GM18519 (cell line): ENCODE measurements around the gene IFT57.
"Not testable (repeated sequence)": the region's sequence is repeated elsewhere in the genome, so short reads cannot be mapped to it uniquely, and the experiment has no call there.

ENCODE experiments used
- ATAC-seq: cut with Tn5 transposase; IDR thresholded peaks from one replicate; pipeline ENCODE4 v1.9.1; 2021; ENCODE audit warnings: mild to moderate bottlenecking, moderate library complexity; ENCODE audit not compliant: unreplicated experiment, low FRiP score

The IFT57 gene

DNA sequence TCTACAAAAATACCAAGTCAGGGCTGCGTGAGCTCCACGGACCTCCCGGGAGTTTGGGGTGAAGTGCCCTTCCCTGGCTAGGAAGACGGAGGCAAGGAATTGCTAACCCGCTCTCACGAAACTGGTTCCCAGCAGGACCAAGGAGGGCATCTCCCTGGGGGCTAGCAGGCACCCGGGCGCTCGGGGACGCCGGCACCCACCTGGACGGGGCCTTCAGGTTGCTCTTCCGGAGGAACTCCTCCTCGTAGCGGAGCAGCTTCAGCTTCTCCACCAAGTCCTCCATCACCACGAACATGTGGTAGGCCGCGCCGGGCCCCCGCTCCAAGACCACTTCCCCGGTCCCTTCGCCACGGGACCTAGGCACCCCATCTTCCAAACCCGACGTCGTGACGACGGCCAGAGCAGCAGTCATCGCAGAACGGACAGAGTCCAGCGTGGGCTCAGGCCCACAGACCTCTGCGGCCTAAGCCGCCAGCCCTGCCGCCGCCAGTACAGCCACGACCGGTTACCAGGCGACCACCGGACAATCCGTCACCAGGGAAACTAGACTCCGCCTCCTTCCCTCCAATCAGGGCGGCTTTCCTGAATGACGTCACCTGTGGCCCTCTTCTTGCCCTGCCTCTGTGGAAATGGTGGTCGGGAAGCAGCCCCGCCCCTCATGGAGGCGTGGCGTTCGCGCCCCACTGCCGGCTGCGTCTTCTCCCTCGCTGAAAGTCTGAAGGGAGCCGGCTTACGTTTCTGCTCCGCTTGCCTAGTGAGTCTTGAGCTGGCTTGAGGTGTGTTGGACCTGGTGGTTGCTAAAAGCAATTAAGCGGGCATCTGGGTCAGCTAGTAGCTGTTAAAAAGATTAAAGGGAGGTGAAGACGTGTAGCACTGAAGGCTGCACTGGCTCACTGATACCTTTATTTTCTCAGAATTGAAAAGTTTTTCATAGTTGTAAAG, at the start of gene IFT57:
Gene IFT57, minus strand, starts transcription at position 514 of the 942 bp plus-strand sequence. Its CDS starts 102 bp downstream, at position 412.
- peak; percentile 86 for ATAC-seq

GRCh38 chr3:108271626-108272025, 49.4 kb upstream of the IFT57 start:
- ATAC-seq: no peak

DNA sequence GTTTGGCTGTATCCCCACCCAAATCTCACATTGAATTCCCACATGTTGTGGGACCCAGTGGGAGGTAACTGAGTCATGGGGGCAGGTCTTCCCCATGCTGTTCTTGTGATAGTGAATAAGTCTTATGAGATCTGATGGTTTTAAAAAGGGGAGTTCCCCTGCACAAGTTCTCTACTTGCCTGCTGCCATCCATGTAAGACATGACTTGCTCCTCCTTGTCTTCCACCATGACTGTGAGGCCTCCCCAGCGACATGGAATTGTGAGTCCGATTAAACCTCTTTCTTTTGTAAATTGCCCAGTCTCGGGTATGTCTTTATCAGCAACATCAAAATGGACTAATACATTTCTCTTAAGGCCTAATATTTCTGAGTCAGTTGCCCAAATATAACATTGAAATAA, 46.0 kb upstream of the IFT57 start:
- ATAC-seq: not testable (repeated sequence)

GRCh38 chr3:108264534-108265298, 42.5 kb upstream of the IFT57 start:
- not testable (repeated sequence) for ATAC-seq

DNA sequence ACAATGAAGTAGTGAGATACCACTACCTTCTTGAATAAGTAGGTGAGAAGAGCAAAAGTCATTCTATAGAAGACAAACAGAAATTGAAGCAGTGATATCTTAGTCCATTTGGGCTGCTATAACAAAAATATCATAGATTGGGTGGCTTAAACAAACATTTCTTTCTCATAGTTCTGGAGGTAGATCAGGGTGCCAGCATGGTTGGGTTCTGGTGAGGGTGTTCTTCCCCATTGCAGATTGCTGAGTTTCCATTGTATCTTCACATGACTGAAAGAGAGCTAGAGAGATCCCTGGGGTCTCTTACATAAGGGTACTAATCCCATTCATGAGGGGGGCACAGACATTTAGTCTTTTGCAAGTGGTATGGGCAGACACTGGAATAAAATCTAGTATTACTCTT, 32.9 kb upstream of the IFT57 start:
- ATAC-seq: no peak

- ATAC-seq: no peak
Measured at GRCh38 chr3:108251844-108252243, 29.6 kb upstream of the IFT57 start.

DNA sequence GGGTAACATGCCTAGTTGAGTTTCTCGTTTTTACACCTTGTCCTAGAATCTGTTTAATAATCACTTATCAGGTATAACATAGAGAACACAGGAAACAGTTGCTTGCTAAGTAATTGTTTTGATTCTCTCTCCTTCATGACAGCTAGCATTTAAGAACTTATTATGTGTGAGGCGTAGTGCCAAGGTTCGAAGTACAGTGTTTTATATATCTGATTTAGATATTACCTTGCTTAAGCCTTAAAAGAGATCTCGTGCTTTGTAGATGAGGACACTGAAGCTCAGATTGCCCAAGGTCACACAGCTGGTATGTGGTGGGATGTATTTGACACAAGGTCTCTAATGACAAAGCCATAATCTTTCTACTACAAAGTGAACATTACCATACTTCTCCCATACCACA, 29.0 kb upstream of the IFT57 start:
- ATAC-seq: no peak

DNA sequence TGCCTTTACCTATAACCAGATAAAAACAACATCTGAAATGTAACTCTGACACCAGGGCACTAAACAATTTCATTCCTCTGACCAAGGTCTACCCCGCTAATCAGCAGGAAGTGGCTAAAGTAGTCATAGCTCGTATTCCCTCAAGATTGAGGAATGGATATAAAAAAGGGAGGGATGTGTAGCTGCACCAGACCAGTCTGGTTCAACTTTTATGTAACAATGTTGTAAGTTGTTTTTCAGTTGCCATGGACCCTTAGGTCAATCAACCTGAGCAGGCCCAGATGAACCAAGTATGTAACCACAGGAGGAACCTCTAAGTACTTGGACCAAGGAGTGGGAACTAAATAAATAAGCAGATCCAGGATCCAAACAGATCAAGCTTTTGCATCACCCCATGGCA, 28.4 kb upstream of the IFT57 start:
- no peak for ATAC-seq

DNA sequence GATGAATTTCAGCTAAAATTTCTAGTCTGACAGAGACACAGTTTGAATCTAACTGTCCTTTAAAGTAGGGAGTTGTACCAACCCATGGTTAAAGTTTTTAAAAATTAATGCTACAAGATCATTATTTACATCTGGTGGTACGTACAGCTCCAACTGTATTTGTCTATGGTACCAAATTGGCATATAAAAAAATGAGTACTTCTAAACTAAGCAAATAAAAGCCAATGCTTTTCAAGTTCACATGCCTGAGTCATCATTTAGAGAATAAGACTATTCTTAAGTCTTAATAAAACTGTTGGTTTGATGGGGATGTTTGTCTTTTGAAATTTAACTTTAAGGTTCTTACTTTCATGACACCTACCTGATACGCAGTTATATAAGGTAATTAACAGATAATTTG, 21.0 kb upstream of the IFT57 start:
- ATAC-seq: no peak

- ATAC-seq: no peak
Measured at GRCh38 chr3:108242776-108243175, 20.6 kb upstream of the IFT57 start.

GRCh38 chr3:108241721-108242120, 19.5 kb upstream of the IFT57 start:
- ATAC-seq: no peak

GRCh38 chr3:108241146-108241545, 18.9 kb upstream of the IFT57 start:
- no peak for ATAC-seq

DNA sequence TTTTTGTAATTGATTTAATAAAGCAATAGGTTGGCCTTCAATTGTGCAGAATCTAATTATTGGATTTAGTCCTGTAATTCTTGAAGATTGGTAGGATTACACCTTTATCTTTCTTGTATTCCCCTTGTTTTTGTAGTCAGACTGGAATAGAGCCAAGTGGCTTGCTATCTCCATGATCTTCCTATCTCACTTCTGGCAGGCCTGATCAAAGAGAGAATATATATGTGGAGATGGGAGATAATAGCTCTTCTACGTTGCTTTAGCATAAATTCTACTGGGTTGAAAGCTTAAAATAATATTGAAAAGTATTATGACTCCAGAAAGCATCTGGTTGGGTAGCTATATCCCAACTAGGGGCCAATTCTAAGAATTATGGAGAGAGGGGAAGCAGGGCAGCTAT, 16.9 kb upstream of the IFT57 start:
- ATAC-seq: no peak

GRCh38 chr3:108235290-108235689, 13.1 kb upstream of the IFT57 start:
- no peak for ATAC-seq

GRCh38 chr3:108234387-108234957, 12.2 kb upstream of the IFT57 start:
- ATAC-seq: no peak

DNA sequence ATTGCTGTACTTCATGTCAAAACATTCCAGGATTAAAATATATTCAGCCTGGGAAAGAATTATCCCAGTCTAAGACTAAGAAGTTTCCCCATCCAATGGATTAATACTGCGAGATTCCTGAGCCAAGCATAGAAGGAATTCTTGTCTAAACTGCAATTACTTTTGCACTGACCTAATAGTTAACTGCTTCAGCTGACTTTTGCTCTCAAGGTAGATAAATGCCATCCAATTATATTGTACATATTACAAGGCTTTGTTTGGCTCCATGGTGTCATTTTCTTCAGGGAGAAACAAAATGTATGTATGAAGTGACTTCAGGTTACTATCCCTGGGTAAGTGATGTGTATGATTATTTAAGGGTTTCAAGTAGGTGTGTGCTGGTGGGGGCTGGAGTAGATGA, 6.1 kb upstream of the IFT57 start:
- ATAC-seq: no peak

DNA sequence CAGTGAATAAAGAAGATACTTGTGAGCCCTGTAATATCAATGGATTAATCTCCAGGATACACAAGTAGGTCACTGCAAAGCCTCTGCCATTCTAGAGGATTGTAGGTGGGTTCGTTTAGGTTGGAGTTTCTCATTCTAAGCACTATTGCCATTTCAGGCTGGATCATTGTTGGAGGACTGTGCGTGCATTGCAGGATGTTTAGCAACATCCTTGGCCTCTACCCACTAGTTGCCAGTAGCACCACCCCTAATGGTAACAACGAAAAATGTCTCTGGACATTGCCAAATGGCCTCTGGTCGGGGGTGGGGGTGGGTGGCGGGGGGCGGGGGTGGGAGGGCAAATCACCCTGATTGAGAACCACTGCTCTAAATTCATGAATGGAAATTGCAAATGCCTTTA, 4.9 kb upstream of the IFT57 start:
- no peak for ATAC-seq

- ATAC-seq: no peak
Measured at GRCh38 chr3:108225221-108225620, 3.0 kb upstream of the IFT57 start.

DNA sequence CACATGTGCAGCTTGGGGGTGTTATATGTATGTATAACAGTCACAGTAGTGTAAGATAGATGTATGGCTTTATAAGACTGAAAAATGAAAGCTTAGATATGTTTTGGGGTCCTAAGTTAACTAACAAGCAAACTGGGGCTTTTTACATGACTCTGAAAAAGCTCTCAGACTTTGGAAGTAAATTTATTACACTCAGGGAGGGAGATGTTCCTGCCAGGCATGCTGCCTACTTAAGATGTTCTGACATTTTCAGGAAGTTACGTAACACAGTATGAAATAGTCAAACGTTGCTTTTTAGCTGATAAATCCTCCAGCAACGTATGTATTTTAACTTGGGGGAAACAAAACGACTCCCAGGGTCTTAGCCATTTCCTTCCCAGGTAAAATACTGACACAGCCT, 1.7 kb upstream of the IFT57 start:
- ATAC-seq: no peak

GRCh38 chr3:108222853-108223565, 785 bp upstream of the IFT57 start:
- ATAC-seq: no peak

GRCh38 chr3:108221393-108221792, 831 bp downstream of the IFT57 start:
- no peak for ATAC-seq
